ENCODE data around the gene PALM. TPM values are rescaled to one million over a fixed set of nuclear protein-coding genes. Genes with fewer than 3 reads are reported as not detected.

Gene PALM
- total RNA-seq, 1 experiment from 2014 or later: 22.1 TPM

DNA sequence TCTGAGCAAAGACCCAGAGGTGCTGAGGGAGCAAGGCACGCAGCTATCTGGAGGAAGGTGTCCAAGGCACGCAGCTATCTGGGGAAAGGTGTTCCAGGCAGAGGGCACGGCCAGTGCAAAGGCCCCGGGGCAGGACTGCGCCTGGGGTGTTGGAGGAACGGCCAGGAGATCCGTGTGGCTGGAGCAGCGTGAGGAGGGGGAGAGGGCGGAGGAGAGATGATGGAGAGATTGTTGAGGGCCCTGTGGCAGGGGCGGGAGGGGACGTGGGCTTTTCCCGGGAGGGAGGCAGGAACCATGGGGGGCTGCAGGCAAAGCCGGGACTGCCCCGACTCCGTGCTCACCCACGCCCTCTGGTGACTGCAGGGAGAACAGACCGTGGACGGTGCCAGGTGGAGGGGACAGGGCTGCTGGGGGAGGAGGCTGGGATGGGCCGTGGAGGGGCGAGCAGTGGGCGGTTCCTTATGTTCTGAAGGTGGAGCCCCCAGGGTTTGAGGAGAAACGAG is 28.9 kb downstream of the PALM start:
- DNase-seq (ENCODE audit: low spot score) (peak; percentile 87), ATAC-seq (peak; percentile 87)
- Mint-ChIP-seq H3K27ac (no peak overlapping the region), H3K36me3 (no peaks in the 10 kb centered on the region), H3K4me1 (no peaks in the 10 kb centered on the region), H3K27me3 (ENCODE audit: low read depth) (no peaks in the 10 kb centered on the region), H3K4me3 (no peak overlapping the region), H3K9me3 (no peaks in the 10 kb centered on the region)
- TF ChIP-seq, protein P1, sequence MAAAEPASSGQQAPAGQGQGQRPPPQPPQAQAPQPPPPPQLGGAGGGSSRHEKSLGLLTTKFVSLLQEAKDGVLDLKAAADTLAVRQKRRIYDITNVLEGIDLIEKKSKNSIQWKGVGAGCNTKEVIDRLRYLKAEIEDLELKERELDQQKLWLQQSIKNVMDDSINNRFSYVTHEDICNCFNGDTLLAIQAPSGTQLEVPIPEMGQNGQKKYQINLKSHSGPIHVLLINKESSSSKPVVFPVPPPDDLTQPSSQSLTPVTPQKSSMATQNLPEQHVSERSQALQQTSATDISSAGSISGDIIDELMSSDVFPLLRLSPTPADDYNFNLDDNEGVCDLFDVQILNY (CRISPR knock-in tag; IDR thresholded peaks at IDR 0.05): no peak
- TF ChIP-seq, protein P2, sequence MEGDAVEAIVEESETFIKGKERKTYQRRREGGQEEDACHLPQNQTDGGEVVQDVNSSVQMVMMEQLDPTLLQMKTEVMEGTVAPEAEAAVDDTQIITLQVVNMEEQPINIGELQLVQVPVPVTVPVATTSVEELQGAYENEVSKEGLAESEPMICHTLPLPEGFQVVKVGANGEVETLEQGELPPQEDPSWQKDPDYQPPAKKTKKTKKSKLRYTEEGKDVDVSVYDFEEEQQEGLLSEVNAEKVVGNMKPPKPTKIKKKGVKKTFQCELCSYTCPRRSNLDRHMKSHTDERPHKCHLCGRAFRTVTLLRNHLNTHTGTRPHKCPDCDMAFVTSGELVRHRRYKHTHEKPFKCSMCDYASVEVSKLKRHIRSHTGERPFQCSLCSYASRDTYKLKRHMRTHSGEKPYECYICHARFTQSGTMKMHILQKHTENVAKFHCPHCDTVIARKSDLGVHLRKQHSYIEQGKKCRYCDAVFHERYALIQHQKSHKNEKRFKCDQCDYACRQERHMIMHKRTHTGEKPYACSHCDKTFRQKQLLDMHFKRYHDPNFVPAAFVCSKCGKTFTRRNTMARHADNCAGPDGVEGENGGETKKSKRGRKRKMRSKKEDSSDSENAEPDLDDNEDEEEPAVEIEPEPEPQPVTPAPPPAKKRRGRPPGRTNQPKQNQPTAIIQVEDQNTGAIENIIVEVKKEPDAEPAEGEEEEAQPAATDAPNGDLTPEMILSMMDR (IDR thresholded peaks at IDR 0.05): peak; percentile 48; the same call in 1 of the 2 replicates
- peak; percentile 97 for TF ChIP-seq GTF2I (CRISPR knock-in tag; conservative IDR thresholded peaks at IDR 0.05)
- no peak for TF ChIP-seq ZNF423 (CRISPR knock-in tag; IDR thresholded peaks at IDR 0.05)
- peak; percentile 44 for TF ChIP-seq SP1 (CRISPR knock-in tag; conservative IDR thresholded peaks at IDR 0.05)
- CTCF ChIA-PET: interaction anchor here (0.8 to 1.8 kb wide), 6 partner anchors 29 to 154 kb away, joined by 3 to 5 read pairs (median 4); partner anchors contain the start of genes PALM and RNF126
- POLR2A ChIA-PET: no interaction called here

GRCh38 chr19:738509-739128 is 29.9 kb downstream of the PALM start:
- ChIA-PET POLR2A (no interaction called here), CTCF (no interaction called here)
- no peak overlapping the region for H3K4me3 Mint-ChIP-seq
- H3K27ac Mint-ChIP-seq: no peak overlapping the region
- H3K36me3 Mint-ChIP-seq: peaks cover 2% of the 10 kb centered on the region; the same call in 1 of the 2 replicates
- DNase-seq (ENCODE audit: low spot score): no peak
- H3K27me3 Mint-ChIP-seq (ENCODE audit: low read depth): no peaks in the 10 kb centered on the region
- ATAC-seq: no peak
- H3K4me1 Mint-ChIP-seq: no peaks in the 10 kb centered on the region
- TF ChIP-seq GABPB1 (CRISPR knock-in tag; IDR thresholded peaks at IDR 0.05): peak; percentile 25; the same call in 1 of the 2 replicates
- no peak for TF ChIP-seq ATF3 (CRISPR knock-in tag; conservative IDR thresholded peaks at IDR 0.05)
- peaks cover 2% of the 10 kb centered on the region; the same call in 1 of the 2 replicates for H3K9me3 Mint-ChIP-seq

- H3K36me3 Mint-ChIP-seq: peaks cover 3% of the 10 kb centered on the region; the same call in 1 of the 2 replicates
- no peak overlapping the region for H3K4me3 Mint-ChIP-seq
- H3K27ac Mint-ChIP-seq: no peak overlapping the region
- peaks cover 4% of the 10 kb centered on the region; the same call in 1 of the 2 replicates for H3K9me3 Mint-ChIP-seq
- DNase-seq (ENCODE audit: low spot score): no peak
- POLR2A ChIA-PET: interaction anchor here (0.6 to 0.7 kb wide), 2 partner anchors 21 to 232 kb away, joined by 4 to 6 read pairs; no protein-coding TSS in a partner anchor
- no peaks in the 10 kb centered on the region for H3K4me1 Mint-ChIP-seq
- ATAC-seq: no peak
- CTCF ChIA-PET: interaction anchor here (0.7 to 2.8 kb wide), 4 partner anchors 13 to 345 kb away, joined by 3 to 11 read pairs (median 4); partner anchors contain the start of gene PALM
- H3K27me3 Mint-ChIP-seq (ENCODE audit: low read depth): no peaks in the 10 kb centered on the region
- TF ChIP-seq AR (CRISPR knock-in tag; IDR thresholded peaks at IDR 0.05) (no peak), SP1 (CRISPR knock-in tag; conservative IDR thresholded peaks at IDR 0.05) (no peak), NR2C2 (CRISPR knock-in tag; IDR thresholded peaks at IDR 0.05) (no peak), NFATC4 (CRISPR knock-in tag; IDR thresholded peaks at IDR 0.05) (no peak), CBFB (CRISPR knock-in tag; IDR thresholded peaks at IDR 0.05; ENCODE audit: low read depth) (no peak), ZNF219 (CRISPR knock-in tag; IDR thresholded peaks at IDR 0.05; ENCODE audit: borderline replicate concordance) (no peak), NFE2L1 (CRISPR knock-in tag; IDR thresholded peaks at IDR 0.05) (no peak), ZBTB43 (CRISPR knock-in tag; IDR thresholded peaks at IDR 0.05) (no peak)
- TF ChIP-seq, protein P3, sequence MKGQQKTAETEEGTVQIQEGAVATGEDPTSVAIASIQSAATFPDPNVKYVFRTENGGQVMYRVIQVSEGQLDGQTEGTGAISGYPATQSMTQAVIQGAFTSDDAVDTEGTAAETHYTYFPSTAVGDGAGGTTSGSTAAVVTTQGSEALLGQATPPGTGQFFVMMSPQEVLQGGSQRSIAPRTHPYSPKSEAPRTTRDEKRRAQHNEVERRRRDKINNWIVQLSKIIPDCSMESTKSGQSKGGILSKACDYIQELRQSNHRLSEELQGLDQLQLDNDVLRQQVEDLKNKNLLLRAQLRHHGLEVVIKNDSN (CRISPR knock-in tag; IDR thresholded peaks at IDR 0.05): no peak
- TF ChIP-seq, protein P4, sequence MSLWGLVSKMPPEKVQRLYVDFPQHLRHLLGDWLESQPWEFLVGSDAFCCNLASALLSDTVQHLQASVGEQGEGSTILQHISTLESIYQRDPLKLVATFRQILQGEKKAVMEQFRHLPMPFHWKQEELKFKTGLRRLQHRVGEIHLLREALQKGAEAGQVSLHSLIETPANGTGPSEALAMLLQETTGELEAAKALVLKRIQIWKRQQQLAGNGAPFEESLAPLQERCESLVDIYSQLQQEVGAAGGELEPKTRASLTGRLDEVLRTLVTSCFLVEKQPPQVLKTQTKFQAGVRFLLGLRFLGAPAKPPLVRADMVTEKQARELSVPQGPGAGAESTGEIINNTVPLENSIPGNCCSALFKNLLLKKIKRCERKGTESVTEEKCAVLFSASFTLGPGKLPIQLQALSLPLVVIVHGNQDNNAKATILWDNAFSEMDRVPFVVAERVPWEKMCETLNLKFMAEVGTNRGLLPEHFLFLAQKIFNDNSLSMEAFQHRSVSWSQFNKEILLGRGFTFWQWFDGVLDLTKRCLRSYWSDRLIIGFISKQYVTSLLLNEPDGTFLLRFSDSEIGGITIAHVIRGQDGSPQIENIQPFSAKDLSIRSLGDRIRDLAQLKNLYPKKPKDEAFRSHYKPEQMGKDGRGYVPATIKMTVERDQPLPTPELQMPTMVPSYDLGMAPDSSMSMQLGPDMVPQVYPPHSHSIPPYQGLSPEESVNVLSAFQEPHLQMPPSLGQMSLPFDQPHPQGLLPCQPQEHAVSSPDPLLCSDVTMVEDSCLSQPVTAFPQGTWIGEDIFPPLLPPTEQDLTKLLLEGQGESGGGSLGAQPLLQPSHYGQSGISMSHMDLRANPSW (CRISPR knock-in tag; conservative IDR thresholded peaks at IDR 0.05; ENCODE audit: low read depth): no peak
- TF ChIP-seq, protein P2 (IDR thresholded peaks at IDR 0.05): no peak
Observed at GRCh38 chr19:739998-740715, 31.4 kb downstream of the PALM start.

Measured in WTC11 (cell line).